Psoas muscle (tissue), 8 donors: Measurements from ENCODE around the gene NRP1. TPM values are rescaled to one million over a fixed set of nuclear protein-coding genes. Genes with fewer than 3 reads are reported as not detected.

Experiments used
- ATAC-seq, 4 donors: fragments of 200-7000 bp; cut with Tn5 transposase; one replicate each; pipeline ENCODE4 v1.9.1; 2020; ENCODE audit warnings: moderate library complexity in 3 of 4, mild to moderate bottlenecking in 2 of 4
- DNase-seq, 2 donors: peaks; one replicate each; pipeline ENCODE4 v3.0.0-alpha.2; 2020
- H3K27ac ChIP-seq: fragments of 200-600 bp; one replicate; pipeline ENCODE4 v1.8.0; 2022
- H3K27me3 ChIP-seq, 3 donors: fragments of 200-600 bp in 1 of 3; one replicate each; pipeline versions ENCODE4 v1.6.1 to v1.8.0; 2013 to 2022; ENCODE audit warnings: low read length in 2 of 3, mild to moderate bottlenecking in 2 of 3, moderate library complexity in 1 of 3; ENCODE audit not compliant: insufficient read depth in 3 of 3
- H3K36me3 ChIP-seq, 2 donors: fragments of 200-600 bp in 1 of 2; one replicate each; pipeline versions ENCODE4 v1.6.1 to v1.8.0; 2013 to 2022; ENCODE audit warnings: low read depth in 1 of 2, mild to moderate bottlenecking in 1 of 2, moderate library complexity in 1 of 2; ENCODE audit not compliant: insufficient read depth in 1 of 2
- H3K4me1 ChIP-seq: fragments of 200-600 bp; one replicate; pipeline ENCODE4 v1.8.0; 2022
- H3K4me3 ChIP-seq: fragments of 200-600 bp; one replicate; pipeline ENCODE4 v1.8.0; 2022; ENCODE audit warnings: mild to moderate bottlenecking
- H3K9me3 ChIP-seq: fragments of 200-600 bp; one replicate; pipeline ENCODE4 v1.8.0; 2022
- WGBS, 3 donors: extraction: QIAGEN DNeasy Blood & Tissue Kit; methylation state at CpG; one replicate each; pipeline versions ENCODE4 v1.1.6 to v1.1.7; 2013; 5-methylcytosine and 5-hydroxymethylcytosine counted together
- intact Hi-C, 2 donors: fragments of 100-400 bp; cut with DNase I; formaldehyde crosslinking; loops; one replicate each; pipeline versions ENCODE4 v1.11.0 to v1.14.2; 2022
- polyA plus RNA-seq, 3 donors: library from polyadenylated mRNA; stranded (reverse); fragments of 200-250 nt; gene quantifications; one replicate each; pipeline ENCODE4 v1.2.3, GENCODE V29; 2013
- total RNA-seq, 4 donors: library from RNA; stranded (reverse); fragmentation: NEBNext Ultra II Directional in 2 of 4; extraction: Animal tissue kit (Norgen Biotek cat#: 25700) in 2 of 4; gene quantifications; one replicate each; pipeline versions ENCODE4 v1.2.1 to v1.2.4, GENCODE V29; 2021 to 2023
- TF ChIP-seq, protein P1 (sequence below): fragments of 200-600 bp; IDR thresholded peaks from one replicate; pipeline ENCODE4 v1.8.0; 2022; ENCODE audit warnings: antibody characterized with exemption
- donor health status: healthy with polysubstance abuse.
- donor health status: DM: no; HTN: no; CAD: no; lungs with moderate emphysema.
- donor health status: Bipolar disorder and iron deficiency.
- donor health status: healthy.
- donor health status: DM: yes; HTN: yes; CAD: no.
- donor health status: DM: no; HTN: no; CAD: no.
- donor health status: DM: no; HTN: no; CAD: no.
- donor health status: DM: yes; HTN: yes; CAD: no.

NRP1 gene
- total and polyA plus RNA-seq, 7 donors, result 10.9 to 54.8 (median 31.2) TPM

DNA sequence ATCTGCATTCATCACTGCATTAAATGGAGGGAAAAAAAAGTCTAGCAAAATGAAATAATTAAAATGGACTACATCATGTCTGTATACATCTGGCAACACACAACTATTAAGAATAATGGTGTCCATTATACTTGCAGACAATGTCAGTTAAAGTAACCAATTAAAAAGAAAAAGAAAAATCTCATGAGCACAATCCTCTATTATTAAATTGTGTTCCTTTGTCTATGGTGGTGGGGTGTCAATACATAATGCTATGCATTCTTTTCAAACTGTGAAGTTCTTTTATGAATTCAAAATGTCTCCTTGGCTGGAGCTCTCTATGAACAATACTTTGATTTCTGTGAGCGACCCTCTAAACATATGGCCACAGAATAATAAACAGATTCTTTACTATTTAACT is 63.5 kb downstream of the NRP1 start:
- H3K4me3 ChIP-seq, result no peak overlapping the region
- TF ChIP-seq, protein P1, sequence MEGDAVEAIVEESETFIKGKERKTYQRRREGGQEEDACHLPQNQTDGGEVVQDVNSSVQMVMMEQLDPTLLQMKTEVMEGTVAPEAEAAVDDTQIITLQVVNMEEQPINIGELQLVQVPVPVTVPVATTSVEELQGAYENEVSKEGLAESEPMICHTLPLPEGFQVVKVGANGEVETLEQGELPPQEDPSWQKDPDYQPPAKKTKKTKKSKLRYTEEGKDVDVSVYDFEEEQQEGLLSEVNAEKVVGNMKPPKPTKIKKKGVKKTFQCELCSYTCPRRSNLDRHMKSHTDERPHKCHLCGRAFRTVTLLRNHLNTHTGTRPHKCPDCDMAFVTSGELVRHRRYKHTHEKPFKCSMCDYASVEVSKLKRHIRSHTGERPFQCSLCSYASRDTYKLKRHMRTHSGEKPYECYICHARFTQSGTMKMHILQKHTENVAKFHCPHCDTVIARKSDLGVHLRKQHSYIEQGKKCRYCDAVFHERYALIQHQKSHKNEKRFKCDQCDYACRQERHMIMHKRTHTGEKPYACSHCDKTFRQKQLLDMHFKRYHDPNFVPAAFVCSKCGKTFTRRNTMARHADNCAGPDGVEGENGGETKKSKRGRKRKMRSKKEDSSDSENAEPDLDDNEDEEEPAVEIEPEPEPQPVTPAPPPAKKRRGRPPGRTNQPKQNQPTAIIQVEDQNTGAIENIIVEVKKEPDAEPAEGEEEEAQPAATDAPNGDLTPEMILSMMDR, result no peak
- H3K4me1 ChIP-seq, result peaks cover 38% of the 10 kb centered on the region
- H3K36me3 ChIP-seq, result peaks cover 0 to 34% of the 10 kb centered on the region in 2 donors
- H3K27ac ChIP-seq, result no peak overlapping the region
- no peak for ATAC-seq
- H3K9me3 ChIP-seq, result no peaks in the 10 kb centered on the region
- no peaks in the 10 kb centered on the region for H3K27me3 ChIP-seq
- intact Hi-C loops, result no loop called here
- 89 to 95% (median 90%) methylated on average over 1 of the region's 1 CpG for WGBS, 3 donors
- DNase-seq, result no peak

- DNase-seq, result no peak
- Histone ChIP-seq H3K4me1 (peaks cover 13% of the 10 kb centered on the region), H3K9me3 (no peaks in the 10 kb centered on the region), H3K36me3 (peaks cover 0 to 46% of the 10 kb centered on the region in 2 donors), H3K27ac (no peak overlapping the region), H3K27me3 (no peaks in the 10 kb centered on the region), H3K4me3 (no peak overlapping the region)
- 78 to 86% (median 83%) methylated on average over 5 of the region's 5 CpGs for WGBS, 3 donors
- ATAC-seq, result no peak
- TF ChIP-seq, protein P1, result no peak
- intact Hi-C loops, result no loop called here
These were observed 66.8 kb downstream of the NRP1 start for GRCh38 chr10:33267708-33268107.

GRCh38 chr10:33265621-33266020 is 68.8 kb downstream of the NRP1 start:
- no peaks in the 10 kb centered on the region for H3K4me1 ChIP-seq
- no peaks in the 10 kb centered on the region for H3K9me3 ChIP-seq
- no peak overlapping the region for H3K27ac ChIP-seq
- intact Hi-C loops, result no loop called here
- TF ChIP-seq, protein P1, result no peak
- H3K36me3 ChIP-seq, result peaks cover 0 to 58% of the 10 kb centered on the region in 2 donors
- ATAC-seq, result no peak
- no peak overlapping the region for H3K4me3 ChIP-seq
- WGBS, 3 donors, result 84 to 95% (median 87%) methylated on average over 4 of the region's 4 CpGs
- H3K27me3 ChIP-seq, result no peaks in the 10 kb centered on the region
- DNase-seq, result no peak

GRCh38 chr10:33263453-33263852 is 71.0 kb downstream of the NRP1 start:
- Histone ChIP-seq H3K4me3 (no peak overlapping the region), H3K9me3 (no peaks in the 10 kb centered on the region), H3K27me3 (no peaks in the 10 kb centered on the region), H3K36me3 (peaks cover 0 to 45% of the 10 kb centered on the region in 2 donors), H3K4me1 (no peaks in the 10 kb centered on the region), H3K27ac (peak overlapping the region; percentile 51)
- intact Hi-C loops, result no loop called here
- no peak for ATAC-seq
- TF ChIP-seq, protein P1, result no peak
- no peak for DNase-seq
- WGBS, 3 donors, result 60 to 75% (median 62%) methylated on average over 4 of the region's 4 CpGs

GRCh38 chr10:33262871-33263270 is 71.6 kb downstream of the NRP1 start:
- H3K27ac ChIP-seq, result peak overlapping the region; percentile 51
- H3K27me3 ChIP-seq, result no peaks in the 10 kb centered on the region
- TF ChIP-seq, protein P1, result no peak
- H3K9me3 ChIP-seq, result no peaks in the 10 kb centered on the region
- no peak for DNase-seq
- no peak for ATAC-seq
- H3K36me3 ChIP-seq, result peaks cover 0 to 40% of the 10 kb centered on the region in 2 donors
- intact Hi-C loops, result no loop called here
- WGBS, 3 donors, result 65 to 71% (median 71%) methylated on average over 3 of the region's 3 CpGs
- no peak overlapping the region for H3K4me3 ChIP-seq
- H3K4me1 ChIP-seq, result no peaks in the 10 kb centered on the region
